Hepatic stellate cell (primary cell): Measurements from ENCODE around the gene LIPG.
"Not testable (repeated sequence)": the region's sequence is repeated elsewhere in the genome, so short reads cannot be mapped to it uniquely, and the experiment has no call there.

ENCODE experiments used
- DNase-seq: peaks from one replicate; pipeline ENCODE4 v3.0.0; 2011; ENCODE audit warnings: low spot score

The LIPG gene

DNA sequence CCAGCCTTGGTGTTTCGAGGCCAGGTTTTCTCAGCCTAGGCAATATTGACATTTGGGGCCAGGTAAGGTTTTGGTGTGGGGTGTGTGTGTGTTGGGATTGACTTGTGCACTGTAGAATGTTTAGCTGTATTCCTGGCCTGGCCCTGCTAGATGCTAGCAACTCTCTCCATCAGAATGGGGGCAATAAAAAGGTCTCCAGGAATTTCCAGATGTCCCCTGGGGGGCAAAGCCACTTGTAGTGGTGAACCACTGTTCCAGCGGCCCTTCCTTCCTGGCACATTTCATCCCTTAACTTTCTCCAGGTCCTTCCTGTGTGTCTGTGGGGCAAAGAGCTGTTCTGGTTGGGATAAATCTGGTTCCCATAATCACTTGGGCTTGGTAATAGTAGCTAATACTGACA, 12.0 kb downstream of the LIPG start:
- DNase-seq, result no peak

DNA sequence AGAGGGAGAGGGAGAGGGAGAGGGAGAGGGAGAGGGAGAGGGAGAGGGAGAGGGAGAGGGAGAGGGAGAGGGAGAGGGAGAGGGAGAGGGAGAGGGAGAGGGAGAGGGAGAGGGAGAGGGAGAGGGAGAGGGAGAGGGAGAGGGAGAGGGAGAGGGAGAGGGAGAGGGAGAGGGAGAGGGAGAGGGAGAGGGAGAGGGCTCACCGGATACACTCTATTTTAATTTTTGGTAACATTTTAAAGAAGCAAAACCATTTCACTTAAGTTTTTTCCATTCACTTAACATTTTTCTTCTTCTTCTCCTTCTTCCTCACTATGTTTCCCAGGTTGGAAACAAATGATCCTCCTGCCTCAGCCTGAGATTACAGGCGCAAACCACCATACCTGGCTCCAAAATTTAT, 17.2 kb downstream of the LIPG start:
- not testable (repeated sequence) for DNase-seq

DNA sequence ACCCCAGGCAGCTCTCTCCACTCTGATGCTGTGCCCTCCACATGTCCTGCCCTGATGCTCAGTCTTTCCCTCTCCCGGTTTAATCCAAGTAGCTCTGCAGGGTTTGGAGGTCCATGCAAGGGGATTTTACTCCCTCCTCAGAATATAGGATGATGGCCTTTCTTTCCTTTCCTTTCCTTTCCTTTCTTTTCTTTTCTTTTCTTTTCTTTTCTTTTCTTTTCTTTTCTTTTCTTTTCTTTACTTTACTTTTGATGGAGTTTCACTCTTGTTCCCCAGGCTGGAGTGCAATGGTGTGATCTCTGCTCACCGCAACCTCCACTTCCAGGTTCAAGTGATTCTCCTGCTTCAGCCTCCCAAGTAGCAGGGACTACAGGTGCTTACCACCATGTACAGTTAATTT, 17.7 kb downstream of the LIPG start:
- DNase-seq, result not testable (repeated sequence)

DNA sequence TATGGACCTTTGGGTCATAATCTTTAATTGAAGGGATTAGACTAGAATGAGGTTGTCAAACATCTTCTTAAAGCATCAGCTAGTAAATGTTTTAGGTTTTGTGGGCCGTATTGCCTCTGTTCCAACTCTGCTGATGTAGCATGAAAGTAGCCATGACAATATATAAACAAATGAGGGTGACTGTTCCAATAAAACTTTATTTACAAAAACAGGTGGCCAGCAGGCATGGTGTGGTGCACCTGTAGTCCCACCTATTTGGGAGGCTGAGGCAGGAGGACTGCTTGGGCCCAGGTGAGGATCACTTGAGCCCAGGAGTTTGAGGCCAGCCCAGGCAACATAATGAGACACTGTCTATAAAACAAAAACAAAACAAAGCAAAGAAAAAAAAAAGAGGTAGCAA, 18.4 kb downstream of the LIPG start:
- no peak for DNase-seq

DNA sequence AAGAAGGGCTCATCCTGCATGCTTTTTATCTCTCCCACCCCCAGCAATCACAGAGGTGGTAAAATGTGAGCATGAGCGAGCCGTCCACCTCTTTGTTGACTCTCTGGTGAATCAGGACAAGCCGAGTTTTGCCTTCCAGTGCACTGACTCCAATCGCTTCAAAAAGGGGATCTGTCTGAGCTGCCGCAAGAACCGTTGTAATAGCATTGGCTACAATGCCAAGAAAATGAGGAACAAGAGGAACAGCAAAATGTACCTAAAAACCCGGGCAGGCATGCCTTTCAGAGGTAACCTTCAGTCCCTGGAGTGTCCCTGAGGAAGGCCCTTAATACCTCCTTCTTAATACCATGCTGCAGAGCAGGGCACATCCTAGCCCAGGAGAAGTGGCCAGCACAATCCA, 19.5 kb downstream of the LIPG start:
- DNase-seq, result no peak

DNA sequence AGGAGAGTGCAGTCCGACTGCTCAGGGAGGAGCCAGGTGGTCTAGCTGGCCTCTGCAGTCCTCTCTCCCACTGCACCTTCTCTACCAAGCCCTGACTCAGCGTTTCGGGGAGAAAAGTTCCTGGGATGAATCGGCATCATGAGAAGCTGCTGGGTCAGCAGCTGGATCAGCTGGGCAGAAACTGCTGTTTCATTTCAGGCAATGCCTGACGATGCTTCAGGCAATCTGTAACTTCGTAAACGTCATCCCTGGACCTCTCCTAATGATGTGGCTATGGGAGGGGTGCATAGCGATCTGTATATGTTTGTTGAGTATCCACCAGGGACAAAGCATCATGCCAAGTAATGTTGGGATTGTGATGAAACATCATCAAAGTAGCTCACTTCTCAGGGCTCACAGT, 20.7 kb downstream of the LIPG start:
- no peak for DNase-seq

DNA sequence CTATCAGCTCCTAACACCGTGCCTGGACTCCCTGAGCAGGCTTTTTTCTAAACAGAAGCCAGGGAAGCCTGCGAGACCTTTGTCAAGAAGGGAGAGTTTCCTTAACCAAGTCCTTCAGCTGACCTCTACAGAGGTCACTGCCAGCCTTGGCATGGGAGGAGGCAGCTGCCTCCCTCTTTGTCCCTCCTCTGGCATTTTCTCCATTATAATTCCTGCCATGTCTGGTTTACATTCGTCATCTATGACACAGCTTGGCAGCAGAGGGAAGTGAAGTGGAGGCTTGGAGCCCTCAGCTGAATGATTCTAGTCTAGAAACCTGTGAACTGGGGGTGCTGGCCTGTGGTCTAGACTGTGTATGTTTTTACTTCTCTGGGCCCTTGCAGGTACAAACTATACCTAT, 22.5 kb downstream of the LIPG start:
- no peak for DNase-seq

DNA sequence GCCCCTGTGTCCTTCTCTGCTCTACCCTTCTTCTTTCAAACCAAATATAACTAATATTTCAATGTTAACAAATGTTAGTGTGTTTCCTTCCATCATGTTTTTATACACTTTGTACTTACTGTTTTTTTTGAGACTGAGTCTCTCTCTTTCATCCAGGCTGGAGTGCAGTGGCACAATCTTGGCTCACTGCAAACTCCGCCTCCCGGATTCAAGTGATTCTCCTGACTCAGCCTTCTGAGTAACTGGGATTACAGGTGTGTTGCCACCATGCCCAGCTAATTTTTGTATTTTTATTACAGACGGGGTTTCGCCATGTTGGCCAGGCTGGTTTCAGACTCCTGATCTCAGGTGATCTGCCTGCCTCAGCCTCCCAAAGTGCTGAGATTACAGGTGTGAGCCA, 23.1 kb downstream of the LIPG start:
- not testable (repeated sequence) for DNase-seq

DNA sequence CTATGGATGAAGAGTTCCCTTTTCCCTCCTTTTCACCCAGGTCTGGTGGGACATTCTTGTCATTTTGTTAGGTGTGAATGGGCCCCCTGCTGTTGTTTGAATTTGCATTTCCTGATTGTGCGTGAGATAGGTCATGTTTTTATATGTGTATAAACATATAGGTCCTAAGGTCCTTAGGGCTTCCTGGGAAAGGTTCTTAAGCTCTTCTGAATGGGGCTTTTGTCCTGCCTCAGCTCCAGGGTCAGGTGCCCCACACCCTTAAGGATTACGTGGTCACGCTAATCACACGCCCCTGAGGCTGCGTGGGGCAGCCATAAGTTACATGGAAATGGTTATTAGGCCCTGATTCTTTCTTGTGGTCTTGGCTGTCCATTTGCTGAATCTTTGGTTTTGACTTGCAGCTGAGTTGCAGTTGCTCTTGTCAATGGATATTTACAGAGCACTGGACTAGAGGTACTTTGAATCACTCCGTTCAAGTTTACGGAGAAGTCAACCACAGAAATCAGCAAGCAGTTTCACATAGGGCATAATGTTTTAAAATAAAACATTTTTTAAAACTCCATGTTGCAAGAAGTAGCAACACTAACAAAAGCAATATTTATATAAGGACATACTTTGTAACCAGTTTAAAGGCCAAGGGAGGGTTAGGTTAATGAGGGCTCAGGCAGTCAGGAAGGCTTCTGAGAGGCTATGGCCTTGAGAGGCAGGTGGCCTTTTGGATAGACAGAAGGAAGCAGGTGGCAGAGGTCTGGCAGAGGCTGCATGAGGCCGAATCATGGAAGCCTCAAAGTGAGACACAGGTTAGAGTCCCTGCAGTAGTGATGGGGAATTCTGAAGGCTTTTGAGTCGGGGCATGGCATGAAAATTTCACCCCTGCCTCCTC, 24.2 kb downstream of the LIPG start:
- DNase-seq, result no peak

DNA sequence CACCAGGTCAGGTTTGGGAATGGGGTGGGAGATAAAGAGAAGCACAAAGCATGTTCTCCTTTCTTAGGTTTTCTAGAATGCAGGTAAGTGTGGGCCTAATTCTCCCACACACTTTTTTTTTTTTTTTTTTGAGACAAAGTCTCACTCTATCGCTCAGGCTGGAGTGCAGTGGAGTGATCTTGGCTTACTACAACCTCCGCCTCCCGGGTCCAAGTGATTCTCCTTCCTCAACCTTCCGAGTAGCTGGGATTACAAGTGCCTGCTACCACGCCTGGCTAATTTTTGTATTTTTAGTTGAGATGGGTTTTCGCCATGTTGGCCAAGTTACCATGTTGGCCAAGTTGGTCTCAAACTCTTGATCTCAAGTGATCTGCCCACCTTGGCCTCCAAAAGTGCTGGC, 26.3 kb downstream of the LIPG start:
- no peak for DNase-seq

DNA sequence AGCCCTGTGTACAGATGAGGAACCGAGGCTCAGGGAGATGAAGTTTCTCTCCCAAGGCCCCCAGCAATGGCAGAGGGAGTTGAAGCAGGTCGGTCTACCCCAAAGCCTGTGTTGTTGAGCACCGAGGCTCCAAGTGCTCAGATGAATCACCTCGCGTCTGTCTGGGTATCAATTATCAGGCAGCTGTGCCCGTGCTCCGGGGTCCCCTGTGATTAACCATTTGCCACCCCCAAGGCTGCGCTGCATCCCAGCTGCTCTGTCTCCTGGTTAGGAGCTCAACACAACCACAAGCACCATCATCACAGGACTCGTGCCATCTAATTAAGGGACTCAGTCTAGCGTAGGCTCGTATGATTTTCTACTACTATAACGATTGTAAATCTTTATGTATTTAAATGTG, 27.1 kb downstream of the LIPG start:
- DNase-seq, result no peak

DNA sequence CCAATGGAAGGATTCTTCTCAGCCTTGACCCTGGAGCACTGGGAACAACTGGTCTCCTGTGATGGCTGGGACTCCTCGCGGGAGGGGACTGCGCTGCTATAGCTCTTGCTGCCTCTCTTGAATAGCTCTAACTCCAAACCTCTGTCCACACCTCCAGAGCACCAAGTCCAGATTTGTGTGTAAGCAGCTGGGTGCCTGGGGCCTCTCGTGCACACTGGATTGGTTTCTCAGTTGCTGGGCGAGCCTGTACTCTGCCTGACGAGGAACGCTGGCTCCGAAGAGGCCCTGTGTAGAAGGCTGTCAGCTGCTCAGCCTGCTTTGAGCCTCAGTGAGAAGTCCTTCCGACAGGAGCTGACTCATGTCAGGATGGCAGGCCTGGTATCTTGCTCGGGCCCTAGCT, 28.8 kb downstream of the LIPG start:
- no peak for DNase-seq

DNA sequence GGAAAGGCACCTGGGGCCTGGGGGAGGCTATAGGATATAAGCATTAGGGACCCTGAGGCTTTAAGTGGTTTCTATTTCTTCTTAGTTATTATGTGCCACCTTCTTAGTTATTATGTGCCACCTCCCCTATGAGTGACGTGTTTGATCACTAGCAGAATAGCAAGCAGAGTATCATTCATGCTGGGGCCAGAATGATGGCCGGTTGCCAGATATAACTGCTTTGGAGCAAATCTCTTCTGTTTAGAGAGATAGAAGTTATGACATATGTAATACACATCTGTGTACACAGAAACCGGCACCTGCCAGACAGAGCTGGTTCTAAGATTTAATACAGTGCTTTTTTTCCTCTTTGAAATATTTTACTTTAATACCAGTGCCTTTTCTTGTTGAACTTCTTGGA, 29.4 kb downstream of the LIPG start:
- no peak for DNase-seq

DNA sequence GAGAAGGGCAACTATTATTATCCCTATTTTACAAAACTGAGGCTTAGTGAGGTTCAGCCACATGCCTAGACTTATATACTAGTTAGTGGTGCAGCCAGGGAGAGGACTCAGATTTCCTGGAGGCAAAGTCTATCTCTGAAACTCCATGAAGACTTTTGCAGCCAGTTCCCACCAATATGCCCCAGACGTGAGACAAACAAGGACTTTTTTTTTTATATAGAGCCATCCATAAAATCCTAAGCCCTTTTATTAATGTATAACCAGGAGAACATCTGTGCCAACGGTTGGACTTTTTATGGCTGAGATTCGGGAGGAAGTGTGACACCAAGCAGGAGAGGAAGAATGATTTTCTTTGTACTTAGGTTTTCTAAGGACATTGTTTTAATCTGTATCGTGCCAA, 29.9 kb downstream of the LIPG start:
- no peak for DNase-seq

DNA sequence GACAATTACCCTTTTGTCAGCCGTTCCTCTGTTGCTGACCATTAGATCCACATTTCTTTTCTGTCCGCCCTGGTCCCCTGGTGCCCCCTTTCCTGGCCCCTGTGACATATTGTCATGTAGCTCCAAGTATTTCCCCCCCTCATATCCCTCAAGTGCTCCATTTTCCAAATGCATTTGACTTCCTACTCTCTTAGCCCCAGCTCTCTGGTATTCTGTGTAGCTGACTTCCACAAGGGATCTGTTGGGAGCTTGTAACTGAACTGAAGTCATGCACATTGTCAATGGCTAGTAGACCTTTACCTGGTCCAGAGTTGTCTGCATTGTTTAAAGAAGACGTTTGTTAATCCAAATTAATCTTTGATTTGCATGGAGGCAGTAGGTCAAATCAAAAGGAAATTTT, 34.8 kb downstream of the LIPG start:
- DNase-seq, result no peak

DNA sequence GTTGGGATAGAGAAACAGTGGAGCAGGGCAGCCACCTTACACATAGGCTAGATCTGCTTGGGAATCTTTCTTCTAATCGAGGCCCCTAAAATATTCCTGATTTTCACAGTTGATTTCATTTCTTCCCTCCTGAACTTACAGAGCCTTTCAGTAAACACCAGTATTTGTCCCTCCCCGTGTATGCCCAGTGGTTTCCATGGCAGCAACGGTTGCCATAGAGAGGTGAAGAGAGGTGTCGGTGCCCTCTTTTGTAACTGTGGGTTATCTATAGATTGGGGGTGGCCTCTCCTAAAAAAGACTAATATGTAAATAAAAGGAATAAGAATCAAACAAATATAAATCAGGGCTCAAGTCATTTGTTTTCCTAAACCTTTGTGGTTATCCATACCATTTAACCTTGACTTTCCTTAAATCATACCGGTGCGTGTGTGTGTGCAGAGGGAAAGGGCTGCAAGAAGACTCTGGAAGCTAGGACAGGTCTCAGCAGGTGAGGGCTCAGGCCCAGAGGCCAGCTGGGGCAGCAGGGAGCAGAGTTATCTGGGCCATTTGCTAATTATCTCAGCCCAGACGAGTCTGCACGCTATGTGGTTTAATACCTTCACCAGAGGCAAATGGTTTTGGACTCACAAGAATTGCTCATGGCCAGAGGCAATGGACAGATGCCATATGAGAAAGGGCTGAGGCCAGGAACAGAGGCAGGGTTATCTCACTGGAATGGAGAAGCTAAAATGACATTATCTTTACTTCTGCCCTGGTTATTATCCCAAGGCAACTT, 35.5 kb downstream of the LIPG start:
- no peak for DNase-seq

DNA sequence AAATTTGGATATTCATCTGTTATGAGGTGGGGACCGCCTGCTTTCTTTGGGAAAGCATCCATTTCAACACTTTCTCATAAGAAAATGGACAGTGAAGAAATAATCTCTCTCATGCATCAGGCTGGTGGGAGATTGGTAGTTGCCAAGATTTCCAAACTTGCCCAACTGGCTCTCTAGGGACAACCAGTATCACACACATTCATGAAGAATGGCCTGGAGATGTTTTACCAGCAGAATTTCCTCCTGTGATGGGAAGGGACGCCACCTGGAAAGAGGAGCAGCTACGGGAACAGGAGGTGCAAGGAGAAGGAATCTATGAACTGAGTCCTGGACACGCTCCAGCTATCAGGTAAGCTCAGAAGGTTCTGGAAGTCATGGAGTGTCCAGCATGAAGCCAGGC, 39.4 kb downstream of the LIPG start:
- no peak for DNase-seq

DNA sequence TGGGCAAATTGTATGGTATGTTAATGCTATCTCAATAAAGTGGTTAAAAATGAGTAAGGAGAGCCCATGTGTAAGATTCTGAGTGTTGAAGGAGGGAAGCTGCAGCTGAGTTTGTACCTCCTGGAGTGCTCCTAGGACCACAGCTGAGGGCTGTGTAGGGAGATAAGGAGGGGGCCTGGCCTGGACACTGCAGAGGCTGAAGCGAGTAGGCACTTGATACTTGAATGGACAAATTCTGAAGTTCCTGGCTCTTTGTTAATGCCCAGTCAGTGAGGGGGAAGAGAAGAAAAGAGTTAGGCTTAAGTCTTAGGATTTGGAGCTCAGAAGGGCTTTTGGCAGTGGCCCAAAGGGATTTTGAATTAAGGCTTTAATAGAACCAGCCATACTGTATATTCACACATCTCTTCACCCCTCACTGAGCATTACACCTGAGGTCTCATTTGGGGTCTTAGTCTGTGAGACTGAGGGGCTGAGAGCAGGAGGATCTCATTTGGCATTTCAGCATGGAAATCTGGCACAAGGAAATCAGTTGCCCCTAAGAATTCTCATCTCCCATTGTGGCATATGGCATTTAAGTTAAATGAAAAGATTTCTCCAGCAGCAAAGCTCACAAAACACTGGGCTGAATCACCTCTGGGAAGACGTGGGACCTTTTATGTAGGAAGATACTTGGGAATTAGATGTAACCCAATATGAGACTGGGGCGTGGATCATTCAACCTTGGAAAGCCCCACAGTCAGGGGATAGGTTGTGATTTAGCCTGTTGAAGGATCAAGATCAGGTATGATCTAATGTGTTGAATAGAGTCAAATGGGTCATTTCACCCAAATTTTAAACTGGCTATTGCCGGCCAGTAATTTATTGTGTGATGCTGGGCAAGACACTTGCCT, 46.8 kb downstream of the LIPG start:
- DNase-seq, result no peak

DNA sequence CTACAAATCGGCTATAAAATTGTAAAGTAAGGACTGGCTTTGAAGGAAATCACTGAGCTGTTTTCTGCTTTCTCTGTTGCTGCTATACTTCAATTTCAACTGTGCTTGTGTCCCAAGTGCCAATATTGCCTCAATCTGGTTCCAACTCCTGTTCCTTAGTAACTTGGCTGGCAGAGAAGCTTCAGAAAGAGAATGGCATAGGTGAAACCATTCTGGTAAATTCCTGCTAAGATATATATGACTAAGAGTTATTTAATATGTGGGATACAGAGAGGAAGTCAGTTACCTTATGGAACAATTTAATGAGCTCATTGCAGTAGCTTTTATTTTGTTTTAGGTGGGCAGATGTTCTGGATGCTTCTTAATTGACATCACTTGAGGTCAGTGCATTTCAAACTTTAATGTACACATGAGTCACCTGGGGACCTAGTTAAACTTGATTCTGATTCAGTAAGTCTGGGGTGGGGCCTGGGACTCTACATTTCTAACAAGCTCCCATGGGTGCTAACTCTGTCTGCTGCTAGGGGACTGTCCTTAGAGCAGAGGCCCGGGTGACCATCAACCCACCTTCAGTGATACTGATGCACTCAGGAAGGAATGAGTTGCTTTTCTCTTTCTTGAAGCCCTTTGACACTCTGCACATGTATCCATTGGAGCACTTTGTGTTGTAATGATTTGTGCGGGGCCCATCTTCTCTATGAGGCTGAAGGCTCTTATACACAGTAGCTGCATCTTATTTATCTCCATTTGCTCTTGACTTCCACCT, 47.6 kb downstream of the LIPG start:
- DNase-seq, result no peak

DNA sequence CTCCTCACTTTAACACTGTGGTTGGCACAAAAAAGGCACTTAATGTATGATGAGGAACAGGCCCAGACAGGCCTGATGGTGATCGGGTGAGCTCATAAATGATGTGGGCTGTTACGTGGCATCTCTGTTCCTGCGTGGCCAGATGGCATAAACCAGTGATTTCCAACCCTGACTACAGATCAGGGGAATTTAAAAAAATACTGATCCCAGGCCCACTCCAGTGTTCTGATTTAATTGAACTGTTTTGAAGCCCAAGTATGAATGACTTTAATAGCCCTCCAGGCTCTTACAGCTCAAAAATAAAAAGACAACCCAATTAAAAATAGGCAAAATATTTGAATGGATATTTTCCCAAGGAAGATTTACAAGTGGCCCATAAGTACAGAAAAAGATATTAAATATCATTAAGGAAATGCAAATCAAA, 48.2 kb downstream of the LIPG start:
- DNase-seq, result no peak

DNA sequence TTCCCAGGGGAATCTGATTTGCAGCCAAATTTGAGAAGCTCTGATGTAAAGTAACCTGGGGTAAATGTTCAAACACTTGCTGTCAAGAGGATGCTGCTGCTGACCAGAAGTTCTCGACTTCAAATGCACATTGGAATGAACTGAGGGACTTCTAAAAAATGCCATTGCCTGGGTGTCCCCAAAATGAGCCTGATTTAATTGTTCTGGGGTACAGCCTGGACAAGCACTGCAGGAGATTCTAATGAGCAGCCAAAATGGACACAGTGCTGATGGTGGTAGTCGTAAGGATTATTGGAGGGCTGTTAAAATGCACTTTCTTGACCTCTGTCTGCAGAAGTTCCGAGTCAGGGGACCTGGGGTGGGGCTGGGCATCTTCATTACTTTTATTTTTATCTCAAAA, 49.5 kb downstream of the LIPG start:
- no peak for DNase-seq
